ENCODE measurements around the gene C21orf91.

GRCh38 chr21:17742940-17743592, 76.1 kb downstream of the C21orf91 start:
- TF ChIP-seq CTCF (IDR thresholded peaks at IDR 0.05) (no peak), POLR2A (IDR thresholded peaks at IDR 0.05; ENCODE audit: low read depth) (no peak)
